CD14-positive monocyte (primary cell): ENCODE results near the gene PKNOX2. TPM values are rescaled to one million over a fixed set of nuclear protein-coding genes. Genes with fewer than 3 reads are reported as not detected.

ENCODE experiments used
- DNase-seq, 3 donors: peaks; one replicate each; pipeline ENCODE4 v3.0.0-alpha.2; 2011 to 2022
- H2AFZ ChIP-seq: 2 replicates; pipeline ENCODE4 v1.6.0; 2012; ENCODE audit warnings: mild to moderate bottlenecking, low read depth, low read length, inconsistent platforms; ENCODE audit not compliant: insufficient read depth, poor library complexity, severe bottlenecking
- H3K27ac ChIP-seq, 2 donors: 1 replicate in 1 of 2; 2 replicates in 1 of 2; pipeline ENCODE4 v1.5.1; 2012 to 2013; ENCODE audit warnings: low read length in 2 of 2, control low read depth in 1 of 2, inconsistent platforms in 1 of 2, low read depth in 1 of 2, mild to moderate bottlenecking in 1 of 2
- H3K27me3 ChIP-seq, 2 donors: one replicate each; pipeline versions ENCODE4 v1.6.0 to v1.6.1; 2011 to 2013; ENCODE audit warnings: low read length in 2 of 2; ENCODE audit not compliant: control insufficient read depth in 2 of 2, insufficient read depth in 2 of 2
- H3K36me3 ChIP-seq, 2 donors: replicated peaks in 1 of 2; 1 replicate in 1 of 2; 2 replicates in 1 of 2; pipeline versions ENCODE4 v1.5.1 to v1.6.1; 2012 to 2013; ENCODE audit warnings: low read length in 2 of 2, control low read depth in 1 of 2, inconsistent platforms in 1 of 2, mild to moderate bottlenecking in 1 of 2; ENCODE audit not compliant: insufficient read depth in 2 of 2, control insufficient read depth in 1 of 2
- H3K4me1 ChIP-seq, 2 donors: 1 replicate in 1 of 2; 2 replicates in 1 of 2; pipeline versions ENCODE4 v1.5.1 to v1.6.1; 2012 to 2013; ENCODE audit warnings: low read length in 2 of 2, control low read depth in 1 of 2, inconsistent platforms in 1 of 2, mild to moderate bottlenecking in 1 of 2, moderate library complexity in 1 of 2; ENCODE audit not compliant: insufficient read depth in 2 of 2, control insufficient read depth in 1 of 2
- H3K4me2 ChIP-seq: replicated peaks from 2 replicates; pipeline ENCODE3; 2012; ENCODE audit warnings: low read length, moderate library complexity, mild to moderate bottlenecking; ENCODE audit not compliant: poor library complexity, severe bottlenecking; ENCODE audit errors: extremely low read depth
- H3K4me3 ChIP-seq, 3 experiments: fragments of 200-600 bp in 1 of 3; sonication (generic) in 1 of 3; replicated peaks in 1 of 3; 1 replicate in 2 of 3; 2 replicates in 1 of 3; pipeline ENCODE4 v1.5.1; 2011 to 2013; ENCODE audit warnings: low read length in 3 of 3, mild to moderate bottlenecking in 3 of 3, control low read depth in 2 of 3, low read depth in 2 of 3, inconsistent platforms in 1 of 3, moderate library complexity in 1 of 3
- H3K79me2 ChIP-seq: 2 replicates; pipeline ENCODE4 v1.6.0; 2012; ENCODE audit warnings: mild to moderate bottlenecking, control low read depth, inconsistent platforms, low read length, moderate library complexity; ENCODE audit not compliant: insufficient read depth
- H3K9ac ChIP-seq: 2 replicates; pipeline ENCODE4 v1.6.0; 2017; ENCODE audit warnings: low read length, mild to moderate bottlenecking; ENCODE audit not compliant: insufficient read depth, poor library complexity, severe bottlenecking
- H3K9me3 ChIP-seq, 2 donors: replicated peaks in 1 of 2; 1 replicate in 1 of 2; 2 replicates in 1 of 2; pipeline versions ENCODE4 v1.5.1 to v1.6.1; 2012 to 2013; ENCODE audit warnings: low read length in 2 of 2, control low read depth in 1 of 2; ENCODE audit not compliant: control insufficient read depth in 1 of 2, insufficient read depth in 1 of 2
- H4K20me1 ChIP-seq: 2 replicates; pipeline ENCODE4 v1.6.0; 2012; ENCODE audit warnings: mild to moderate bottlenecking, low read length, control low read depth, moderate library complexity; ENCODE audit not compliant: insufficient read depth
- H3K27ac Mint-ChIP-seq, 7 donors: one replicate each; pipeline ENCODE4 v1.8.0; 2020; ENCODE audit warnings: mild to moderate bottlenecking in 7 of 7, mixed read lengths in 7 of 7, moderate library complexity in 6 of 7, inconsistent platforms in 2 of 7
- H3K27me3 Mint-ChIP-seq, 3 donors: one replicate each; pipeline ENCODE4 v1.8.0; 2021 to 2022; ENCODE audit warnings: low read depth in 3 of 3, mild to moderate bottlenecking in 3 of 3, mixed read lengths in 3 of 3, moderate library complexity in 3 of 3, inconsistent platforms in 1 of 3
- H3K36me3 Mint-ChIP-seq, 2 donors: one replicate each; pipeline ENCODE4 v1.8.0; 2020; ENCODE audit warnings: mixed read lengths in 2 of 2, inconsistent platforms in 1 of 2, mild to moderate bottlenecking in 1 of 2
- H3K4me1 Mint-ChIP-seq: one replicate; pipeline ENCODE4 v1.8.0; 2020; ENCODE audit warnings: mild to moderate bottlenecking, mixed read lengths
- H3K4me3 Mint-ChIP-seq, 2 donors: one replicate each; pipeline ENCODE4 v1.8.0; 2020; ENCODE audit warnings: mild to moderate bottlenecking in 2 of 2, mixed read lengths in 2 of 2, moderate library complexity in 1 of 2
- H3K9me3 Mint-ChIP-seq, 7 donors: one replicate each; pipeline ENCODE4 v1.8.0; 2020 to 2022; ENCODE audit warnings: mixed read lengths in 7 of 7, mild to moderate bottlenecking in 6 of 7, moderate library complexity in 6 of 7, inconsistent platforms in 2 of 7
- WGBS: methylation state at CpG from one replicate; pipeline ENCODE4 v1.1.5; 2013; ENCODE audit warnings: missing lambda C conversion rate; ENCODE audit not compliant: insufficient coverage; 5-methylcytosine and 5-hydroxymethylcytosine counted together
- intact Hi-C, 2 donors: fragments of 100-400 bp; cut with micrococcal nuclease; formaldehyde crosslinking; loops; one replicate each; pipeline versions ENCODE4 v1.15.0 to v1.15.1; 2023
- polyA plus RNA-seq, 3 donors: library from polyadenylated mRNA; depleted of rRNA in 1 of 3; unstranded in 2 of 3; stranded (reverse) in 1 of 3; fragments of 300-500 nt in 2 of 3; fragments of >200 nt in 1 of 3; fragmentation: Illumina TruSeq in 2 of 3; gene quantifications; 1 replicate in 2 of 3; 2 replicates in 1 of 3; pipeline ENCODE4 v1.2.3, GENCODE V29; 2012 to 2021
- TF ChIP-seq, protein P1 (sequence below): fragments of 200-600 bp; IDR thresholded peaks from one replicate; pipeline ENCODE4 v1.8.0; 2022; ENCODE audit warnings: antibody characterized with exemption, mild to moderate bottlenecking

PKNOX2 gene
- polyA plus RNA-seq, 3 donors: not detected

DNA sequence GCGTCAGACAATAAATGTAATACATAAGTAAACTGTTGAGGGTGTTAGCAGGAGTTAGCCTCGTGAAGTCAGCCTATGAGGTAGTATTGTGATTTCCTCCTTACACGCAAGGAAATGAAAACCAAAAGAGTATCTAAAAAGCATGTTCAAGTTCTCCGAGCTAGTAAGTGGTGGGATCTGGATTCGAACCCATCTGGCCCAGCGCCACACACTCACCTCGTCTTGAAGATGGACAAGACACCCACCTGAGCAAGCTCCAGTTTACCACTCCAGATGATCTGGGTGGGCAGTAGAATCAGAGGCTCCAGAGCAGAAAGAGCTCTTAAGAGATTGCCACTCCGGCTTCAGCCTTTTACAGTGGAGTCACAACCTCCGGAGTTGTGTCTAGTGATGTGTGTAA lies 140.3 kb downstream of the PKNOX2 start:
- WGBS: 96% methylated on average over 4 of the region's 9 CpGs
- H4K20me1 ChIP-seq: no peaks in the 10 kb centered on the region
- Mint-ChIP-seq H3K27ac (no peak overlapping the region), H3K4me1 (no peaks in the 10 kb centered on the region), H3K9me3 (no peaks in the 10 kb centered on the region), H3K27me3 (peaks cover 1 to 4% (median 2%) of the 10 kb centered on the region in 3 donors), H3K4me3 (no peak overlapping the region), H3K36me3 (no peaks in the 10 kb centered on the region)
- no peaks in the 10 kb centered on the region for H3K9me3 ChIP-seq
- H3K4me3 ChIP-seq: no peak overlapping the region
- H3K79me2 ChIP-seq: no peaks in the 10 kb centered on the region
- H3K36me3 ChIP-seq: no peaks in the 10 kb centered on the region
- TF ChIP-seq, protein P1, sequence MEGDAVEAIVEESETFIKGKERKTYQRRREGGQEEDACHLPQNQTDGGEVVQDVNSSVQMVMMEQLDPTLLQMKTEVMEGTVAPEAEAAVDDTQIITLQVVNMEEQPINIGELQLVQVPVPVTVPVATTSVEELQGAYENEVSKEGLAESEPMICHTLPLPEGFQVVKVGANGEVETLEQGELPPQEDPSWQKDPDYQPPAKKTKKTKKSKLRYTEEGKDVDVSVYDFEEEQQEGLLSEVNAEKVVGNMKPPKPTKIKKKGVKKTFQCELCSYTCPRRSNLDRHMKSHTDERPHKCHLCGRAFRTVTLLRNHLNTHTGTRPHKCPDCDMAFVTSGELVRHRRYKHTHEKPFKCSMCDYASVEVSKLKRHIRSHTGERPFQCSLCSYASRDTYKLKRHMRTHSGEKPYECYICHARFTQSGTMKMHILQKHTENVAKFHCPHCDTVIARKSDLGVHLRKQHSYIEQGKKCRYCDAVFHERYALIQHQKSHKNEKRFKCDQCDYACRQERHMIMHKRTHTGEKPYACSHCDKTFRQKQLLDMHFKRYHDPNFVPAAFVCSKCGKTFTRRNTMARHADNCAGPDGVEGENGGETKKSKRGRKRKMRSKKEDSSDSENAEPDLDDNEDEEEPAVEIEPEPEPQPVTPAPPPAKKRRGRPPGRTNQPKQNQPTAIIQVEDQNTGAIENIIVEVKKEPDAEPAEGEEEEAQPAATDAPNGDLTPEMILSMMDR: no peak
- H3K27ac ChIP-seq: no peak overlapping the region
- no peaks in the 10 kb centered on the region for H3K4me1 ChIP-seq
- H2AFZ ChIP-seq: no peak overlapping the region
- no peak overlapping the region for H3K9ac ChIP-seq
- no peaks in the 10 kb centered on the region for H3K27me3 ChIP-seq
- intact Hi-C loops: no loop called here
- DNase-seq: no peak
- H3K4me2 ChIP-seq: no peak overlapping the region

DNA sequence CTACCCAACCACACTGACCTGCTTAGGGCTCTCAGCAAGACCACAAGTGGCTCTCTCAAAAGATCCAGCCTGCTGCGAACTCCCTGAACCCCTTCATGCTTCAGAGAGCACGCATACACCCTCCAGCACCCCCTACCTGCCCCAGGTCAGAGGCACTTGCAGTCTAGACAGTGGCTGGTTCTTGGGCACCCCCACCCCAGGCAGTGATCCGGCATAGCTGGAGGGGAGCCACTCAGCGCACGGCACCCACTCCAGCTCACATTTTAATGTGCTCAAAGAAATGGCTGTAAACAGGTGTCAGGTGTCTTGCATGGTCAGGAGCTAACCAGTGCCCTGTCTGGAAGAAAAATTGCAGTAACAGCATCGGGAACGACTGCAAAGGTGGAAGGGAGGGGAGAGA lies 140.8 kb downstream of the PKNOX2 start:
- Mint-ChIP-seq H3K9me3 (no peaks in the 10 kb centered on the region), H3K4me3 (no peak overlapping the region), H3K27ac (no peak overlapping the region), H3K27me3 (peaks cover 1 to 4% (median 3%) of the 10 kb centered on the region in 3 donors), H3K4me1 (no peaks in the 10 kb centered on the region), H3K36me3 (no peaks in the 10 kb centered on the region)
- TF ChIP-seq, protein P1: no peak
- no peaks in the 10 kb centered on the region for H3K27me3 ChIP-seq
- WGBS: 100% methylated on average over 5 of the region's 7 CpGs
- H3K9ac ChIP-seq: no peak overlapping the region
- H3K9me3 ChIP-seq: no peaks in the 10 kb centered on the region
- no peak overlapping the region for H3K27ac ChIP-seq
- H4K20me1 ChIP-seq: no peaks in the 10 kb centered on the region
- no peaks in the 10 kb centered on the region for H3K4me1 ChIP-seq
- H2AFZ ChIP-seq: no peak overlapping the region
- DNase-seq: no peak
- H3K4me3 ChIP-seq: no peak overlapping the region
- no peak overlapping the region for H3K4me2 ChIP-seq
- H3K79me2 ChIP-seq: no peaks in the 10 kb centered on the region
- intact Hi-C loops: no loop called here
- H3K36me3 ChIP-seq: no peaks in the 10 kb centered on the region
